ENCODE data around the gene FAM110A. TPM values are rescaled to one million over a fixed set of nuclear protein-coding genes. Genes with fewer than 3 reads are reported as not detected.

The FAM110A gene
- total and polyA plus RNA-seq, 9 of the 15 experiments (the other 6 are each of a cell fraction or from before 2014, with no cell fraction given): 0.73 to 15.5 (median 3.6) TPM

DNA sequence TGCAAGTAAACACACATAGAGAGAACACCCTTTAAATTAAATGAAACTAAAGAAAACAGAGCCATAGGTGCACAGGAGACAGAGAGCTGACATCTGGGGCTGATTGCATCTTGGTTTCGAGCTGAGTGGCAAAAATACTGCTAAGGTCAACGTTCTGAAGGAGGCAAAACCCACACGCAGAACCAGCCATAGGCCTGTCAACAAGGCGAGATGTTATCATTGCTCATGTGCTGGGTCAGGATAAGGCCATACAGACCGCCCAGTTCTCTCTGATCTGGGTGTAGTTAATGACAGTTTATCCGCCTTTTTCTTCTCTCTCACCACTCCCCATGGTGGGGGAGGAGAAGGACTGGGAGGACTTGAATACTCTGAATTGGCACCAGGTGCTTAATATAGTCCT, 4.5 kb upstream of the FAM110A start (continued):
- TF ChIP-seq, protein P1, sequence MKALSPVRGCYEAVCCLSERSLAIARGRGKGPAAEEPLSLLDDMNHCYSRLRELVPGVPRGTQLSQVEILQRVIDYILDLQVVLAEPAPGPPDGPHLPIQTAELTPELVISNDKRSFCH (CRISPR knock-in tag; IDR thresholded peaks at IDR 0.05): no peak
- TF ChIP-seq, protein P1 (tag; IDR thresholded peaks at IDR 0.05): peak; percentile 89
- peak; percentile 92 for TF ChIP-seq CTBP1 (IDR thresholded peaks at IDR 0.05; ENCODE audit: borderline replicate concordance)
- TF ChIP-seq HOXB6 (CRISPR knock-in tag; IDR thresholded peaks at IDR 0.05; ENCODE audit: borderline replicate concordance): no peak
- TF ChIP-seq, protein P2, sequence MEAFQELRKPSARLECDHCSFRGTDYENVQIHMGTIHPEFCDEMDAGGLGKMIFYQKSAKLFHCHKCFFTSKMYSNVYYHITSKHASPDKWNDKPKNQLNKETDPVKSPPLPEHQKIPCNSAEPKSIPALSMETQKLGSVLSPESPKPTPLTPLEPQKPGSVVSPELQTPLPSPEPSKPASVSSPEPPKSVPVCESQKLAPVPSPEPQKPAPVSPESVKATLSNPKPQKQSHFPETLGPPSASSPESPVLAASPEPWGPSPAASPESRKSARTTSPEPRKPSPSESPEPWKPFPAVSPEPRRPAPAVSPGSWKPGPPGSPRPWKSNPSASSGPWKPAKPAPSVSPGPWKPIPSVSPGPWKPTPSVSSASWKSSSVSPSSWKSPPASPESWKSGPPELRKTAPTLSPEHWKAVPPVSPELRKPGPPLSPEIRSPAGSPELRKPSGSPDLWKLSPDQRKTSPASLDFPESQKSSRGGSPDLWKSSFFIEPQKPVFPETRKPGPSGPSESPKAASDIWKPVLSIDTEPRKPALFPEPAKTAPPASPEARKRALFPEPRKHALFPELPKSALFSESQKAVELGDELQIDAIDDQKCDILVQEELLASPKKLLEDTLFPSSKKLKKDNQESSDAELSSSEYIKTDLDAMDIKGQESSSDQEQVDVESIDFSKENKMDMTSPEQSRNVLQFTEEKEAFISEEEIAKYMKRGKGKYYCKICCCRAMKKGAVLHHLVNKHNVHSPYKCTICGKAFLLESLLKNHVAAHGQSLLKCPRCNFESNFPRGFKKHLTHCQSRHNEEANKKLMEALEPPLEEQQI (IDR thresholded peaks at IDR 0.05): peak; percentile 49; the same call in 1 of the 2 replicates
- TF ChIP-seq, protein P3, sequence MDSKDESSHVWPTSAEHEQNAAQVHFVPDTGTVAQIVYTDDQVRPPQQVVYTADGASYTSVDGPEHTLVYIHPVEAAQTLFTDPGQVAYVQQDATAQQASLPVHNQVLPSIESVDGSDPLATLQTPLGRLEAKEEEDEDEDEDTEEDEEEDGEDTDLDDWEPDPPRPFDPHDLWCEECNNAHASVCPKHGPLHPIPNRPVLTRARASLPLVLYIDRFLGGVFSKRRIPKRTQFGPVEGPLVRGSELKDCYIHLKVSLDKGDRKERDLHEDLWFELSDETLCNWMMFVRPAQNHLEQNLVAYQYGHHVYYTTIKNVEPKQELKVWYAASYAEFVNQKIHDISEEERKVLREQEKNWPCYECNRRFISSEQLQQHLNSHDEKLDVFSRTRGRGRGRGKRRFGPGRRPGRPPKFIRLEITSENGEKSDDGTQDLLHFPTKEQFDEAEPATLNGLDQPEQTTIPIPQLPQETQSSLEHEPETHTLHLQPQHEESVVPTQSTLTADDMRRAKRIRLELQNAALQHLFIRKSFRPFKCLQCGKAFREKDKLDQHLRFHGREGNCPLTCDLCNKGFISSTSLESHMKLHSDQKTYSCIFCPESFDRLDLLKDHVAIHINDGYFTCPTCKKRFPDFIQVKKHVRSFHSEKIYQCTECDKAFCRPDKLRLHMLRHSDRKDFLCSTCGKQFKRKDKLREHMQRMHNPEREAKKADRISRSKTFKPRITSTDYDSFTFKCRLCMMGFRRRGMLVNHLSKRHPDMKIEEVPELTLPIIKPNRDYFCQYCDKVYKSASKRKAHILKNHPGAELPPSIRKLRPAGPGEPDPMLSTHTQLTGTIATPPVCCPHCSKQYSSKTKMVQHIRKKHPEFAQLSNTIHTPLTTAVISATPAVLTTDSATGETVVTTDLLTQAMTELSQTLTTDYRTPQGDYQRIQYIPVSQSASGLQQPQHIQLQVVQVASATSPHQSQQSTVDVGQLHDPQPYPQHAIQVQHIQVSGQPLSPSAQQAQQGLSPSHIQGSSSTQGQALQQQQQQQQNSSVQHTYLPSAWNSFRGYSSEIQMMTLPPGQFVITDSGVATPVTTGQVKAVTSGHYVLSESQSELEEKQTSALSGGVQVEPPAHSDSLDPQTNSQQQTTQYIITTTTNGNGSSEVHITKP (IDR thresholded peaks at IDR 0.05; ENCODE audit: partially characterized antibody): peak; percentile 31
- TF ChIP-seq RBM25 (IDR thresholded peaks at IDR 0.05; ENCODE audit: low read depth, low read length, severe bottlenecking): no peak
- TF ChIP-seq ZNF644 (tag; IDR thresholded peaks at IDR 0.05; ENCODE audit: low read depth): 0 out of 2 replicates have a peak, but pooled peaks have one; percentile 41
- no peak for TF ChIP-seq NFIX (CRISPR knock-in tag; IDR thresholded peaks at IDR 0.05; ENCODE audit: low read depth)
- TF ChIP-seq, protein P4, sequence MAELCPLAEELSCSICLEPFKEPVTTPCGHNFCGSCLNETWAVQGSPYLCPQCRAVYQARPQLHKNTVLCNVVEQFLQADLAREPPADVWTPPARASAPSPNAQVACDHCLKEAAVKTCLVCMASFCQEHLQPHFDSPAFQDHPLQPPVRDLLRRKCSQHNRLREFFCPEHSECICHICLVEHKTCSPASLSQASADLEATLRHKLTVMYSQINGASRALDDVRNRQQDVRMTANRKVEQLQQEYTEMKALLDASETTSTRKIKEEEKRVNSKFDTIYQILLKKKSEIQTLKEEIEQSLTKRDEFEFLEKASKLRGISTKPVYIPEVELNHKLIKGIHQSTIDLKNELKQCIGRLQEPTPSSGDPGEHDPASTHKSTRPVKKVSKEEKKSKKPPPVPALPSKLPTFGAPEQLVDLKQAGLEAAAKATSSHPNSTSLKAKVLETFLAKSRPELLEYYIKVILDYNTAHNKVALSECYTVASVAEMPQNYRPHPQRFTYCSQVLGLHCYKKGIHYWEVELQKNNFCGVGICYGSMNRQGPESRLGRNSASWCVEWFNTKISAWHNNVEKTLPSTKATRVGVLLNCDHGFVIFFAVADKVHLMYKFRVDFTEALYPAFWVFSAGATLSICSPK (IDR thresholded peaks at IDR 0.05; ENCODE audit: borderline replicate concordance): no peak
- TF ChIP-seq, protein P5, sequence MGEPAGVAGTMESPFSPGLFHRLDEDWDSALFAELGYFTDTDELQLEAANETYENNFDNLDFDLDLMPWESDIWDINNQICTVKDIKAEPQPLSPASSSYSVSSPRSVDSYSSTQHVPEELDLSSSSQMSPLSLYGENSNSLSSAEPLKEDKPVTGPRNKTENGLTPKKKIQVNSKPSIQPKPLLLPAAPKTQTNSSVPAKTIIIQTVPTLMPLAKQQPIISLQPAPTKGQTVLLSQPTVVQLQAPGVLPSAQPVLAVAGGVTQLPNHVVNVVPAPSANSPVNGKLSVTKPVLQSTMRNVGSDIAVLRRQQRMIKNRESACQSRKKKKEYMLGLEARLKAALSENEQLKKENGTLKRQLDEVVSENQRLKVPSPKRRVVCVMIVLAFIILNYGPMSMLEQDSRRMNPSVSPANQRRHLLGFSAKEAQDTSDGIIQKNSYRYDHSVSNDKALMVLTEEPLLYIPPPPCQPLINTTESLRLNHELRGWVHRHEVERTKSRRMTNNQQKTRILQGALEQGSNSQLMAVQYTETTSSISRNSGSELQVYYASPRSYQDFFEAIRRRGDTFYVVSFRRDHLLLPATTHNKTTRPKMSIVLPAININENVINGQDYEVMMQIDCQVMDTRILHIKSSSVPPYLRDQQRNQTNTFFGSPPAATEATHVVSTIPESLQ (CRISPR knock-in tag; IDR thresholded peaks at IDR 0.05): no peak
- no peak for TF ChIP-seq NCOA4 (IDR thresholded peaks at IDR 0.05; ENCODE audit: partially characterized antibody)
- no peak for TF ChIP-seq ZNF134 (CRISPR knock-in tag; conservative IDR thresholded peaks at IDR 0.05)
- TF ChIP-seq FOXJ2 (tag; IDR thresholded peaks at IDR 0.05): peak; percentile 88
- no peak for TF ChIP-seq NCOA6 (IDR thresholded peaks at IDR 0.05)
- TF ChIP-seq, protein P6, sequence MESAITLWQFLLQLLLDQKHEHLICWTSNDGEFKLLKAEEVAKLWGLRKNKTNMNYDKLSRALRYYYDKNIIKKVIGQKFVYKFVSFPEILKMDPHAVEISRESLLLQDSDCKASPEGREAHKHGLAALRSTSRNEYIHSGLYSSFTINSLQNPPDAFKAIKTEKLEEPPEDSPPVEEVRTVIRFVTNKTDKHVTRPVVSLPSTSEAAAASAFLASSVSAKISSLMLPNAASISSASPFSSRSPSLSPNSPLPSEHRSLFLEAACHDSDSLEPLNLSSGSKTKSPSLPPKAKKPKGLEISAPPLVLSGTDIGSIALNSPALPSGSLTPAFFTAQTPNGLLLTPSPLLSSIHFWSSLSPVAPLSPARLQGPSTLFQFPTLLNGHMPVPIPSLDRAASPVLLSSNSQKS (CRISPR knock-in tag; IDR thresholded peaks at IDR 0.05): no peak
- TF ChIP-seq TBL1XR1 (IDR thresholded peaks at IDR 0.05; ENCODE audit: low read length in 2 of 2): peak; percentile 75 to 92; a peak in 3 of 4 replicates
